GM12878 (cell line): Measurements from ENCODE around the gene GALNT9. TPM values are rescaled to one million over a fixed set of nuclear protein-coding genes. Genes with fewer than 3 reads are reported as not detected.

Source experiments
- ATAC-seq: fragments of 200-7000 bp; cut with Tn5 transposase; 3 replicates; pipeline ENCODE4 v1.9.1; 2020; ENCODE audit warnings: mild to moderate bottlenecking, moderate library complexity
- BruUV-seq: library from RNA; stranded (reverse); fragments of 400-500 nt; replicated peaks from 2 replicates; lab custom pipeline; 2021; lab: Mats Ljungman, UMichigan
- CTCF ChIA-PET: fragments of 300-600 bp; sonication (Branson Sonifier 250); formaldehyde crosslinking; extraction: SDS; loops from one replicate; lab custom pipeline; 2021; ENCODE audit warnings: inconsistent platforms; lab: Yijun Ruan, JAX
- POLR2A ChIA-PET: fragments of 350-600 bp; formaldehyde crosslinking; extraction: SDS; loops from one replicate; lab custom pipeline; 2021; ENCODE audit warnings: inconsistent platforms; lab: Charles Lee
- RAD21 ChIA-PET: fragments of 300-600 bp; sonication (Branson Sonifier 250); formaldehyde crosslinking; loops from one replicate; lab custom pipeline; 2023; ENCODE audit warnings: antibody characterized with exemption; ENCODE audit not compliant: unreplicated experiment; lab: Charles Lee
- SMC1A ChIA-PET: fragments of 300-600 bp; sonication (Branson Sonifier 250); formaldehyde crosslinking; loops from one replicate; lab custom pipeline; 2023; ENCODE audit not compliant: unreplicated experiment, uncharacterized antibody; lab: Charles Lee
- DNase-seq: peaks from one replicate; pipeline ENCODE4 v3.0.0-alpha.2; 2011; ENCODE audit warnings: low read depth, low spot score
- FAIRE-seq: peaks from 3 replicates; lab custom pipeline; 2011; peaks lifted over from hg19 to GRCh38; lab: Jason Lieb, UNC
- H2AFZ ChIP-seq: 2 replicates; pipeline ENCODE4 v1.6.0; 2011; ENCODE audit warnings: low read depth, low read length, control low read depth; ENCODE audit not compliant: control insufficient read depth
- H3K27ac ChIP-seq: 2 replicates; pipeline ENCODE4 v1.5.1; 2011; ENCODE audit warnings: control low read depth; ENCODE audit not compliant: control insufficient read depth, insufficient read depth
- H3K27me3 ChIP-seq, 2 experiments: replicated peaks in 1 of 2; 2 replicates each; pipeline versions ENCODE4 v1.6.0 to v1.6.1; 2011; ENCODE audit warnings: low read length in 1 of 2; ENCODE audit not compliant: control insufficient read depth in 2 of 2, insufficient read depth in 2 of 2
- H3K36me3 ChIP-seq, 2 experiments: 2 replicates each; pipeline ENCODE4 v1.5.1; 2011; ENCODE audit warnings: low read length in 1 of 2; ENCODE audit not compliant: control insufficient read depth in 2 of 2, insufficient read depth in 2 of 2
- H3K4me1 ChIP-seq: 2 replicates; pipeline ENCODE4 v1.6.1; 2011; ENCODE audit warnings: mild to moderate bottlenecking, low read length, moderate library complexity, mixed read lengths; ENCODE audit not compliant: control insufficient read depth, insufficient read depth
- H3K4me2 ChIP-seq: 2 replicates; pipeline ENCODE4 v1.6.0; 2011; ENCODE audit warnings: control low read depth; ENCODE audit not compliant: control insufficient read depth, insufficient read depth
- H3K4me3 ChIP-seq: fragments of 200-600 bp; sonication (generic); 2 replicates; pipeline ENCODE4 v1.5.1; 2016
- H3K79me2 ChIP-seq: 2 replicates; pipeline ENCODE4 v1.6.0; 2011; ENCODE audit warnings: low read length; ENCODE audit not compliant: control insufficient read depth, insufficient read depth
- H3K9ac ChIP-seq: 2 replicates; pipeline ENCODE4 v1.8.0; 2011; ENCODE audit warnings: low read length, control low read depth, mixed read lengths; ENCODE audit not compliant: control insufficient read depth, insufficient read depth
- H3K9me3 ChIP-seq: replicated peaks from 3 replicates; pipeline ENCODE4 v1.5.1; 2011; ENCODE audit warnings: mild to moderate bottlenecking, low read length; ENCODE audit not compliant: control insufficient read depth, insufficient read depth
- H4K20me1 ChIP-seq: 2 replicates; pipeline ENCODE4 v1.6.0; 2011; ENCODE audit not compliant: control insufficient read depth, insufficient read depth
- BMI1 ChIP-seq: fragments of 450-650 bp; IDR thresholded peaks from 2 replicates; pipeline ENCODE4 v1.6.1; 2016; ENCODE audit warnings: mild to moderate bottlenecking, moderate library complexity, borderline replicate concordance
- CEBPB ChIP-seq, 2 experiments: fragments of 150-350 bp in 1 of 2; IDR thresholded peaks; 2 replicates each; pipeline ENCODE4 v1.6.1; 2012 to 2014; ENCODE audit warnings: low read depth in 2 of 2, low read length in 2 of 2, borderline replicate concordance in 1 of 2, inconsistent platforms in 1 of 2
- EP300 ChIP-seq, 2 experiments: fragments of 150-350 bp in 1 of 2; IDR thresholded peaks; 2 replicates each; pipeline ENCODE4 v1.6.1; 2011 to 2012; ENCODE audit warnings: low read depth in 2 of 2, low read length in 2 of 2, borderline replicate concordance in 1 of 2, improper control_type of control experiment in 1 of 2, inconsistent platforms in 1 of 2; ENCODE audit not compliant: control insufficient read depth in 1 of 2
- PAX8 ChIP-seq: fragments of 450-650 bp; IDR thresholded peaks from 2 replicates; pipeline ENCODE4 v1.6.1; 2017; ENCODE audit warnings: mild to moderate bottlenecking, moderate library complexity
- SMARCA5 ChIP-seq: fragments of 450-650 bp; IDR thresholded peaks from 2 replicates; pipeline ENCODE4 v1.6.1; 2017; ENCODE audit warnings: mild to moderate bottlenecking
- WGBS: methylation state at CpG from one replicate; pipeline ENCODE4 v1.1.6; 2016; ENCODE audit warnings: low lambda C conversion rate; ENCODE audit not compliant: insufficient replicate concordance, insufficient coverage; ENCODE audit errors: missing lambda C conversion rate; 5-methylcytosine and 5-hydroxymethylcytosine counted together
- in situ Hi-C: fragments of 300-500 bp; cut with MboI; formaldehyde crosslinking; loops from 9 replicates; pipeline ENCODE4 v1.14.3; 2018; ENCODE audit warnings: mixed read lengths
- intact Hi-C: fragments of 100-400 bp; cut with micrococcal nuclease; formaldehyde crosslinking; loops from one replicate; pipeline ENCODE4 v1.14.2; 2022; ENCODE audit not compliant: unreplicated experiment
- polyA plus RNA-seq, 11 experiments: library from polyadenylated mRNA; depleted of rRNA in 4 of 11; unstranded in 6 of 11; stranded (reverse) in 5 of 11; fragments of >200 nt; fragmentation: Nextera tagmentation in 4 of 11; fragmentation: Illumina TruSeq in 1 of 11; extraction: Ambion mirVana in 4 of 11; extraction: Trizol in 1 of 11; gene quantifications; 1 replicate in 1 of 11; 2 replicates in 10 of 11; pipeline versions ENCODE4 v1.2.1 to v1.2.3, GENCODE V29; 2011 to 2016; ENCODE audit warnings: inconsistent platforms in 2 of 11, missing spikeins in 2 of 11, low read depth in 1 of 11
- total RNA-seq, 4 experiments: library from RNA; depleted of rRNA in 3 of 4; stranded (reverse); fragments of >200 nt in 3 of 4; fragmentation: Illumina TruSeq in 1 of 4; extraction: Trizol in 1 of 4; gene quantifications; 2 replicates each; pipeline versions ENCODE4 v1.2.1 to v1.2.3, GENCODE V29; 2013 to 2021
- TF ChIP-seq, protein P1 (sequence below): IDR thresholded peaks from 2 replicates; pipeline ENCODE4 v1.6.1; 2012; ENCODE audit warnings: mild to moderate bottlenecking, low read depth, low read length
- TF ChIP-seq, protein P2 (sequence below): IDR thresholded peaks from 2 replicates; pipeline ENCODE4 v1.6.1; 2012; ENCODE audit warnings: low read depth, low read length, improper control_type of control experiment

Gene GALNT9
- total and polyA plus RNA-seq, 10 of the 15 experiments (the other 5 are each of a cell fraction or from before 2014, with no cell fraction given) = 0.04 TPM; not detected in 9

DNA sequence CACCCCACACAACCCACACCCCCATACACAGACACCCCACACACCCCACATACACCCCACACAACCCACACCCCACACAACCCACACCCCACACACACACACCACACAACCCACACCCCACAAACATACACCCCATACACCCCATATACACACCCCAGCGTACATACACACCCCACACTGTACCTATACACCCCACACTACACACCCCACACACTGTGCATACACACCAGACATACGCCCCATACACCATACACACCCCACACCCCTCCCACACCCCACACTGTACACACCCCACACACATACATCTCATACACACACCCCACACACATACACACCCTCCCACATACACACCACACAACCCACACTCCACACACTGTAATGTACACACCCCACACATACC, 104.9 kb downstream of the GALNT9 start:
- POLR2A ChIA-PET = no interaction called here
- no peak for ATAC-seq
- RAD21 ChIA-PET = no interaction called here

More for the DNA sequence above, 104.9 kb downstream of the GALNT9 start:
- SMC1A ChIA-PET = no interaction called here
- Histone ChIP-seq H4K20me1 (no peaks in the 10 kb centered on the region), H3K27me3 (no peaks in the 10 kb centered on the region), H3K4me2 (no peak overlapping the region), H3K36me3 (no peaks in the 10 kb centered on the region), H3K9me3 (no peaks in the 10 kb centered on the region; the same call in 1 of the 3 replicates), H3K4me3 (no peak overlapping the region), H3K4me1 (no peaks in the 10 kb centered on the region), H3K79me2 (no peaks in the 10 kb centered on the region), H3K9ac (no peak overlapping the region), H3K27ac (no peak overlapping the region), H2AFZ (no peak overlapping the region)
- intact Hi-C loops = no loop called here
- WGBS = 100% methylated on average over 2 of the region's 2 CpGs
- no peak for DNase-seq
- no TSS peak for BruUV-seq
- CTCF ChIA-PET = no interaction called here
- in situ Hi-C loops = no loop called here
- TF ChIP-seq, protein P1, sequence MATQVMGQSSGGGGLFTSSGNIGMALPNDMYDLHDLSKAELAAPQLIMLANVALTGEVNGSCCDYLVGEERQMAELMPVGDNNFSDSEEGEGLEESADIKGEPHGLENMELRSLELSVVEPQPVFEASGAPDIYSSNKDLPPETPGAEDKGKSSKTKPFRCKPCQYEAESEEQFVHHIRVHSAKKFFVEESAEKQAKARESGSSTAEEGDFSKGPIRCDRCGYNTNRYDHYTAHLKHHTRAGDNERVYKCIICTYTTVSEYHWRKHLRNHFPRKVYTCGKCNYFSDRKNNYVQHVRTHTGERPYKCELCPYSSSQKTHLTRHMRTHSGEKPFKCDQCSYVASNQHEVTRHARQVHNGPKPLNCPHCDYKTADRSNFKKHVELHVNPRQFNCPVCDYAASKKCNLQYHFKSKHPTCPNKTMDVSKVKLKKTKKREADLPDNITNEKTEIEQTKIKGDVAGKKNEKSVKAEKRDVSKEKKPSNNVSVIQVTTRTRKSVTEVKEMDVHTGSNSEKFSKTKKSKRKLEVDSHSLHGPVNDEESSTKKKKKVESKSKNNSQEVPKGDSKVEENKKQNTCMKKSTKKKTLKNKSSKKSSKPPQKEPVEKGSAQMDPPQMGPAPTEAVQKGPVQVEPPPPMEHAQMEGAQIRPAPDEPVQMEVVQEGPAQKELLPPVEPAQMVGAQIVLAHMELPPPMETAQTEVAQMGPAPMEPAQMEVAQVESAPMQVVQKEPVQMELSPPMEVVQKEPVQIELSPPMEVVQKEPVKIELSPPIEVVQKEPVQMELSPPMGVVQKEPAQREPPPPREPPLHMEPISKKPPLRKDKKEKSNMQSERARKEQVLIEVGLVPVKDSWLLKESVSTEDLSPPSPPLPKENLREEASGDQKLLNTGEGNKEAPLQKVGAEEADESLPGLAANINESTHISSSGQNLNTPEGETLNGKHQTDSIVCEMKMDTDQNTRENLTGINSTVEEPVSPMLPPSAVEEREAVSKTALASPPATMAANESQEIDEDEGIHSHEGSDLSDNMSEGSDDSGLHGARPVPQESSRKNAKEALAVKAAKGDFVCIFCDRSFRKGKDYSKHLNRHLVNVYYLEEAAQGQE = no peak
- no peak for TF ChIP-seq EP300 (IDR thresholded peaks at IDR 0.05; ENCODE audit: borderline replicate concordance in 1 of 2, control insufficient read depth in 1 of 2, low read depth in 2 of 2, low read length in 2 of 2)
- TF ChIP-seq BMI1 = no peak
- no peak for TF ChIP-seq PAX8
- no peak for TF ChIP-seq CEBPB (IDR thresholded peaks at IDR 0.05; ENCODE audit: borderline replicate concordance in 1 of 2, low read depth in 2 of 2, low read length in 2 of 2)
- TF ChIP-seq SMARCA5 = no peak
- TF ChIP-seq, protein P2, sequence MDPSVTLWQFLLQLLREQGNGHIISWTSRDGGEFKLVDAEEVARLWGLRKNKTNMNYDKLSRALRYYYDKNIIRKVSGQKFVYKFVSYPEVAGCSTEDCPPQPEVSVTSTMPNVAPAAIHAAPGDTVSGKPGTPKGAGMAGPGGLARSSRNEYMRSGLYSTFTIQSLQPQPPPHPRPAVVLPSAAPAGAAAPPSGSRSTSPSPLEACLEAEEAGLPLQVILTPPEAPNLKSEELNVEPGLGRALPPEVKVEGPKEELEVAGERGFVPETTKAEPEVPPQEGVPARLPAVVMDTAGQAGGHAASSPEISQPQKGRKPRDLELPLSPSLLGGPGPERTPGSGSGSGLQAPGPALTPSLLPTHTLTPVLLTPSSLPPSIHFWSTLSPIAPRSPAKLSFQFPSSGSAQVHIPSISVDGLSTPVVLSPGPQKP = no peak
- FAIRE-seq = no peak
